Activated CD4-positive, alpha-beta T cell treated with anti-CD3 and anti-CD28 coated beads, Interleukin-2, amount 10 ng/mL, durations not matched to agents 7 days and 5 days (primary cell): ENCODE data around the gene HPS5. TPM values are rescaled to one million over a fixed set of nuclear protein-coding genes. Genes with fewer than 3 reads are reported as not detected.
"Not testable (repeated sequence)": the region's sequence is repeated elsewhere in the genome, so short reads cannot be mapped to it uniquely, and the experiment has no call there.

Source experiments
- CTCF ChIA-PET: fragments of 350-600 bp; sonication (Branson Sonifier 250); formaldehyde crosslinking; loops from one replicate; lab custom pipeline; 2021; ENCODE audit warnings: antibody characterized with exemption; lab: Charles Lee
- POLR2A ChIA-PET: fragments of 350-600 bp; sonication (Branson Sonifier 250); formaldehyde crosslinking; loops from one replicate; lab custom pipeline; 2021; ENCODE audit warnings: antibody characterized with exemption; lab: Charles Lee
- DNase-seq: peaks from one replicate; pipeline ENCODE4 v3.0.0-alpha.2; 2020
- H3K27ac Mint-ChIP-seq: one replicate; pipeline ENCODE4 v1.8.0; 2021; ENCODE audit warnings: mild to moderate bottlenecking, moderate library complexity, mixed read lengths
- H3K27me3 Mint-ChIP-seq: one replicate; pipeline ENCODE4 v1.8.0; 2021; ENCODE audit warnings: mixed read lengths
- H3K36me3 Mint-ChIP-seq: one replicate; pipeline ENCODE4 v1.8.0; 2021; ENCODE audit warnings: low read depth, mixed read lengths
- H3K4me1 Mint-ChIP-seq: one replicate; pipeline ENCODE4 v1.8.0; 2021; ENCODE audit warnings: mixed read lengths
- H3K4me3 Mint-ChIP-seq: one replicate; pipeline ENCODE4 v1.8.0; 2021; ENCODE audit warnings: mild to moderate bottlenecking, moderate library complexity, mixed read lengths
- H3K9me3 Mint-ChIP-seq: one replicate; pipeline ENCODE4 v1.8.0; 2021; ENCODE audit warnings: mixed read lengths
- total RNA-seq, 2 experiments: library from RNA; stranded (reverse); gene quantifications; one replicate each; pipeline ENCODE4 v1.2.3, GENCODE V29; 2021

The HPS5 gene
- total RNA-seq, 2 experiments from 2014 or later, result 17.6 TPM

GRCh38 chr11:18347471-18348125 is 25.7 kb upstream of the HPS5 start:
- H3K4me1 Mint-ChIP-seq, result peaks cover 22% of the 10 kb centered on the region
- CTCF ChIA-PET, result interaction anchor here (1.2 kb wide), 1 partner anchor 48 kb away, joined by 3 read pairs; no protein-coding TSS in a partner anchor
- H3K36me3 Mint-ChIP-seq, result peaks cover 48% of the 10 kb centered on the region
- peak overlapping the region; percentile 82 for H3K27ac Mint-ChIP-seq
- no peak for DNase-seq
- H3K4me3 Mint-ChIP-seq, result peak overlapping the region; percentile 43
- POLR2A ChIA-PET, result interaction anchor here (1.4 kb wide), 1 partner anchor 47 kb away, joined by 3 read pairs; the partner anchor contains the start of gene LDHA
- H3K9me3 Mint-ChIP-seq, result no peaks in the 10 kb centered on the region
- H3K27me3 Mint-ChIP-seq, result no peaks in the 10 kb centered on the region

- ChIA-PET CTCF (no interaction called here), POLR2A (interaction anchor here (0.7 kb wide), 1 partner anchor 13 kb away, joined by 4 read pairs; no protein-coding TSS in a partner anchor)
- no peak for DNase-seq
- peaks cover 64% of the 10 kb centered on the region for H3K36me3 Mint-ChIP-seq
- no peaks in the 10 kb centered on the region for H3K9me3 Mint-ChIP-seq
- H3K27me3 Mint-ChIP-seq, result no peaks in the 10 kb centered on the region
- peak overlapping the region; percentile 84 for H3K27ac Mint-ChIP-seq
- H3K4me3 Mint-ChIP-seq, result peak overlapping the region; percentile 47
- peaks cover 62% of the 10 kb centered on the region for H3K4me1 Mint-ChIP-seq
These were observed 11.0 kb upstream of the HPS5 start for GRCh38 chr11:18332891-18333290.

GRCh38 chr11:18332302-18332701 is 10.4 kb upstream of the HPS5 start:
- Mint-ChIP-seq H3K4me1 (peaks cover 65% of the 10 kb centered on the region), H3K27ac (peak overlapping the region; percentile 75), H3K9me3 (no peaks in the 10 kb centered on the region), H3K36me3 (peaks cover 62% of the 10 kb centered on the region), H3K4me3 (peak overlapping the region; percentile 2), H3K27me3 (no peaks in the 10 kb centered on the region)
- DNase-seq, result no peak
- ChIA-PET POLR2A (no interaction called here), CTCF (no interaction called here)

GRCh38 chr11:18330921-18331320 is 9.0 kb upstream of the HPS5 start:
- Mint-ChIP-seq H3K4me3 (no peak overlapping the region), H3K4me1 (peaks cover 71% of the 10 kb centered on the region), H3K9me3 (no peaks in the 10 kb centered on the region), H3K27ac (peak overlapping the region; percentile 68), H3K27me3 (no peaks in the 10 kb centered on the region), H3K36me3 (peaks cover 64% of the 10 kb centered on the region)
- no peak for DNase-seq
- ChIA-PET CTCF (interaction anchor here (0.6 to 1.2 kb wide), 3 partner anchors 20 to 37 kb away, joined by 3 to 4 read pairs (median 3); no protein-coding TSS in a partner anchor), POLR2A (no interaction called here)

- Mint-ChIP-seq H3K27me3 (no peaks in the 10 kb centered on the region), H3K36me3 (peaks cover 64% of the 10 kb centered on the region), H3K27ac (peak overlapping the region; percentile 39), H3K4me1 (peaks cover 74% of the 10 kb centered on the region), H3K4me3 (peak overlapping the region; percentile 8), H3K9me3 (no peaks in the 10 kb centered on the region)
- no peak for DNase-seq
- ChIA-PET POLR2A (no interaction called here), CTCF (no interaction called here)
These were observed 7.4 kb upstream of the HPS5 start for GRCh38 chr11:18329196-18329870.

GRCh38 chr11:18324381-18324780 is 2.4 kb upstream of the HPS5 start:
- H3K27me3 Mint-ChIP-seq, result no peaks in the 10 kb centered on the region

GRCh38 chr11:18323881-18324280 is 1.9 kb upstream of the HPS5 start:
- H3K9me3 Mint-ChIP-seq, CTCF ChIA-PET: not testable (repeated sequence)
- H3K36me3 Mint-ChIP-seq, result peaks cover 43% of the 10 kb centered on the region

More at GRCh38 chr11:18324381-18324780, 2.4 kb upstream of the HPS5 start:
- Mint-ChIP-seq H3K9me3 (no peaks in the 10 kb centered on the region), H3K36me3 (peaks cover 44% of the 10 kb centered on the region), H3K4me3 (peak overlapping the region; percentile 86), H3K4me1 (peaks cover 63% of the 10 kb centered on the region), H3K27ac (peak overlapping the region; percentile 99)
- no peak for DNase-seq
- ChIA-PET CTCF (no interaction called here), POLR2A (no interaction called here)

GRCh38 chr11:18322818-18323570 is 1.1 kb upstream of the HPS5 start:
- peak overlapping the region; percentile 86 for H3K4me3 Mint-ChIP-seq
- POLR2A ChIA-PET, result interaction anchor here (2.4 kb wide), 1 partner anchor 72 kb away, joined by 17 read pairs; the partner anchor contains the start of gene LDHA

More at GRCh38 chr11:18323881-18324280, 1.9 kb upstream of the HPS5 start:
- POLR2A ChIA-PET, DNase-seq, H3K27me3 Mint-ChIP-seq: not testable (repeated sequence)
- Mint-ChIP-seq H3K4me3 (peak overlapping the region; percentile 86), H3K4me1 (peaks cover 63% of the 10 kb centered on the region), H3K27ac (peak overlapping the region; percentile 99)

GRCh38 chr11:18321578-18321968 is 367 bp downstream of the HPS5 start:
- H3K4me1 Mint-ChIP-seq, result peaks cover 66% of the 10 kb centered on the region
- DNase-seq, result no peak
- no peaks in the 10 kb centered on the region for H3K27me3 Mint-ChIP-seq
- H3K27ac Mint-ChIP-seq, result peak overlapping the region; percentile 99
- peaks cover 42% of the 10 kb centered on the region for H3K36me3 Mint-ChIP-seq
- H3K4me3 Mint-ChIP-seq, result peak overlapping the region; percentile 86
- H3K9me3 Mint-ChIP-seq, result no peaks in the 10 kb centered on the region
- POLR2A ChIA-PET, result interaction anchor here (0.7 to 2.4 kb wide), 3 partner anchors 62 to 206 kb away, joined by 3 to 17 read pairs (median 6); partner anchors contain the start of gene LDHA
- CTCF ChIA-PET, result interaction anchor here (0.5 to 2.6 kb wide), 5 partner anchors 37 to 1244 kb away, joined by 3 to 9 read pairs (median 3); partner anchors contain the start of gene RPS13

More at GRCh38 chr11:18322818-18323570, 1.1 kb upstream of the HPS5 start:
- Mint-ChIP-seq H3K27ac (peak overlapping the region; percentile 99), H3K4me1 (peaks cover 67% of the 10 kb centered on the region), H3K9me3 (no peaks in the 10 kb centered on the region), H3K36me3 (peaks cover 40% of the 10 kb centered on the region), H3K27me3 (no peaks in the 10 kb centered on the region)
- CTCF ChIA-PET, result interaction anchor here (0.5 to 2.6 kb wide), 3 partner anchors 61 to 142 kb away, joined by 3 to 9 read pairs (median 3); no protein-coding TSS in a partner anchor
- DNase-seq, result no peak

GRCh38 chr11:18320617-18321016 is 1.3 kb downstream of the HPS5 start:
- Mint-ChIP-seq H3K27me3 (no peaks in the 10 kb centered on the region), H3K27ac (peak overlapping the region; percentile 75), H3K4me1 (peaks cover 61% of the 10 kb centered on the region), H3K4me3 (peak overlapping the region; percentile 53), H3K9me3 (no peaks in the 10 kb centered on the region), H3K36me3 (peaks cover 42% of the 10 kb centered on the region)
- CTCF ChIA-PET, result interaction anchor here (0.6 to 2.6 kb wide), 6 partner anchors 14 to 76 kb away, joined by 3 to 9 read pairs (median 3); partner anchors contain the start of gene LDHA
- POLR2A ChIA-PET, result interaction anchor here (0.6 to 2.4 kb wide), 2 partner anchors 75 to 237 kb away, joined by 3 to 17 read pairs; partner anchors contain the start of gene LDHA
- DNase-seq, result no peak

- Mint-ChIP-seq H3K4me1 (peaks cover 57% of the 10 kb centered on the region), H3K9me3 (no peaks in the 10 kb centered on the region), H3K4me3 (peak overlapping the region; percentile 32), H3K36me3 (peaks cover 37% of the 10 kb centered on the region), H3K27ac (peak overlapping the region; percentile 32), H3K27me3 (no peaks in the 10 kb centered on the region)
- ChIA-PET CTCF (interaction anchor here (1.0 to 2.6 kb wide), 5 partner anchors 15 to 76 kb away, joined by 3 to 9 read pairs (median 3); partner anchors contain the start of gene LDHA), POLR2A (interaction anchor here (0.5 kb wide), 1 partner anchor 13 kb away, joined by 4 read pairs; no protein-coding TSS in a partner anchor)
- no peak for DNase-seq
These were observed 2.0 kb downstream of the HPS5 start for GRCh38 chr11:18319914-18320313.

- ChIA-PET POLR2A (no interaction called here), CTCF (interaction anchor here (0.6 kb wide), 2 partner anchors 31 to 43 kb away, joined by 3 to 4 read pairs; no protein-coding TSS in a partner anchor)
- H3K27me3 Mint-ChIP-seq, result no peaks in the 10 kb centered on the region
- H3K36me3 Mint-ChIP-seq, result peaks cover 28% of the 10 kb centered on the region
- no peaks in the 10 kb centered on the region for H3K9me3 Mint-ChIP-seq
- H3K27ac Mint-ChIP-seq, result no peak overlapping the region
- H3K4me1 Mint-ChIP-seq, result peaks cover 41% of the 10 kb centered on the region
- DNase-seq, result no peak
- H3K4me3 Mint-ChIP-seq, result no peak overlapping the region
These were observed 4.4 kb downstream of the HPS5 start for GRCh38 chr11:18317551-18317950.
